K562 (cell line): ENCODE results near the gene MT2A. TPM values are rescaled to one million over a fixed set of nuclear protein-coding genes. Genes with fewer than 3 reads are reported as not detected.
A peak's percentile ranks its signal among the peaks of the same experiment; 100 is the strongest.

Experiments used
- ARNT ChIP-seq, 2 experiments: fragments of 450-650 bp; IDR thresholded peaks; 2 replicates each; pipeline ENCODE4 v1.6.1; 2016; ENCODE audit warnings: mild to moderate bottlenecking in 1 of 2
- E2F1 ChIP-seq: sonication (generic); formaldehyde crosslinking; IDR thresholded peaks from 2 replicates; pipeline ENCODE4 v1.8.1; 2023; ENCODE audit warnings: mild to moderate bottlenecking, missing genetic modification reagents, moderate library complexity
- ETV1 ChIP-seq: fragments of 450-650 bp; conservative IDR thresholded peaks from 2 replicates; pipeline ENCODE4 v1.6.1; 2016; ENCODE audit warnings: missing genetic modification characterization, control low read depth, low read depth, missing compliant biosample characterization
- JUND ChIP-seq, 2 experiments: IDR thresholded peaks; 2 replicates in 1 of 2; 3 replicates in 1 of 2; pipeline ENCODE4 v1.6.1; 2011; ENCODE audit warnings: borderline replicate concordance in 2 of 2, low read depth in 2 of 2, low read length in 2 of 2, improper control_type of control experiment in 1 of 2, missing biosample characterization in 1 of 2, missing genetic modification characterization in 1 of 2, missing genetic modification reagents in 1 of 2
- KLF13 ChIP-seq: fragments of 450-650 bp; IDR thresholded peaks from 2 replicates; pipeline ENCODE4 v1.6.1; 2016; ENCODE audit warnings: missing genetic modification characterization, low read depth, mild to moderate bottlenecking, missing compliant biosample characterization, moderate library complexity, borderline replicate concordance
- MYC ChIP-seq, 2 experiments: fragments of 250-450 bp in 1 of 2; sonication (Bioruptor Pico) in 1 of 2; IDR thresholded peaks; 2 replicates each; pipeline versions ENCODE4 v1.5.1 to v1.6.1; 2012 to 2021; ENCODE audit warnings: low read depth in 2 of 2, borderline replicate concordance in 1 of 2, improper control_type of control experiment in 1 of 2, low read length in 1 of 2, mild to moderate bottlenecking in 1 of 2, moderate library complexity in 1 of 2
- NEUROD1 ChIP-seq: fragments of 150-350 bp; IDR thresholded peaks from 2 replicates; pipeline ENCODE4 v1.6.1; 2014; ENCODE audit warnings: borderline replicate concordance, low read length, low read depth; ENCODE audit not compliant: partially characterized antibody
- SIN3A ChIP-seq, 2 experiments: fragments of 150-350 bp in 1 of 2; IDR thresholded peaks; 2 replicates each; pipeline ENCODE4 v1.6.1; 2011 to 2016; ENCODE audit warnings: borderline replicate concordance in 2 of 2, low read depth in 2 of 2, low read length in 2 of 2, mild to moderate bottlenecking in 2 of 2, moderate library complexity in 2 of 2; ENCODE audit not compliant: control insufficient read depth in 1 of 2
- SMARCA4 ChIP-seq: fragments of 450-650 bp; IDR thresholded peaks from 2 replicates; pipeline ENCODE4 v1.6.1; 2016
- STAT5B ChIP-seq: fragments of 250-450 bp; sonication (Bioruptor Pico); IDR thresholded peaks from 2 replicates; pipeline ENCODE4 v1.8.0; 2021; ENCODE audit warnings: mild to moderate bottlenecking, inconsistent platforms
- TAF7 ChIP-seq: fragments of 450-650 bp; IDR thresholded peaks from 2 replicates; pipeline ENCODE4 v1.6.1; 2016; ENCODE audit warnings: missing genetic modification characterization, missing compliant biosample characterization
- TFAP4 ChIP-seq: sonication (generic); formaldehyde crosslinking; IDR thresholded peaks from 2 replicates; pipeline ENCODE4 v1.8.0; 2022; ENCODE audit warnings: missing genetic modification reagents, mild to moderate bottlenecking, moderate library complexity, borderline replicate concordance
- YY1 ChIP-seq, 3 experiments: IDR thresholded peaks; 2 replicates each; pipeline ENCODE4 v1.6.1; 2011; ENCODE audit warnings: low read length in 2 of 3, mild to moderate bottlenecking in 2 of 3, moderate library complexity in 2 of 3, borderline replicate concordance in 1 of 3, control low read depth in 1 of 3, low read depth in 1 of 3; ENCODE audit not compliant: insufficient read depth in 3 of 3, insufficient replicate concordance in 2 of 3, control insufficient read depth in 1 of 3, insufficient read length in 1 of 3; ENCODE audit errors: extremely low read depth in 1 of 3
- ZBTB49 ChIP-seq: sonication (generic); formaldehyde crosslinking; IDR thresholded peaks from 2 replicates; pipeline ENCODE4 v1.8.0; 2022; ENCODE audit warnings: missing genetic modification reagents, mild to moderate bottlenecking, borderline replicate concordance
- polyA plus RNA-seq, 8 experiments: library from polyadenylated mRNA; depleted of rRNA in 4 of 8; stranded (reverse) in 5 of 8; unstranded in 3 of 8; fragments of >200 nt; fragmentation: Nextera tagmentation in 2 of 8; fragmentation: Illumina TruSeq in 1 of 8; extraction: Ambion mirVana in 2 of 8; extraction: Trizol in 1 of 8; gene quantifications; 2 replicates each; pipeline versions ENCODE4 v1.2.1 to v1.2.3, GENCODE V29; 2011 to 2014; ENCODE audit warnings: inconsistent platforms in 1 of 8, missing spikeins in 1 of 8
- total RNA-seq, 7 experiments: library from RNA; depleted of rRNA in 6 of 7; stranded (reverse); fragments of >200 nt in 6 of 7; fragmentation: Illumina TruSeq in 2 of 7; extraction: Trizol in 2 of 7; gene quantifications; 2 replicates each; pipeline versions ENCODE4 v1.2.1 to v1.2.3, GENCODE V29; 2011 to 2021; ENCODE audit warnings: low replicate concordance in 1 of 7

Gene MT2A
- total and polyA plus RNA-seq, 9 of the 15 experiments (the other 6 are each of a cell fraction or from before 2014, with no cell fraction given), result 2.0 to 16.9 (median 8.5) TPM

- 0 out of 2 replicates have a peak, but pooled peaks have one; percentile 18 for TF ChIP-seq SMARCA4
- no peak for TF ChIP-seq ARNT (IDR thresholded peaks at IDR 0.05)
- no peak for TF ChIP-seq E2F1 (CRISPR knock-in tag)
- TF ChIP-seq KLF13 (tag), result no peak
- TF ChIP-seq TAF7, result no peak
- TF ChIP-seq TFAP4 (CRISPR knock-in tag), result peak; percentile 44; the same call in 1 of the 2 replicates
- 0 out of 4 replicates have a peak, but pooled peaks of 1 of the 2 experiments have one; percentile 19 for TF ChIP-seq SIN3A (IDR thresholded peaks at IDR 0.05; ENCODE audit: borderline replicate concordance in 2 of 2, control insufficient read depth in 1 of 2, low read depth in 2 of 2, low read length in 2 of 2)
- TF ChIP-seq MYC (IDR thresholded peaks at IDR 0.05; ENCODE audit: low read depth, low read length), result peak; percentile 25; the same call in 1 of the 2 replicates
- TF ChIP-seq MYC (CRISPR knock-in tag; IDR thresholded peaks at IDR 0.05; ENCODE audit: borderline replicate concordance, low read depth), result no peak
- no peak for TF ChIP-seq NEUROD1
- peak; percentile 4; the same call in 1 of the 2 replicates for TF ChIP-seq JUND (IDR thresholded peaks at IDR 0.05; ENCODE audit: borderline replicate concordance, low read depth, low read length)
- no peak for TF ChIP-seq JUND (tag; IDR thresholded peaks at IDR 0.05; ENCODE audit: borderline replicate concordance, low read depth, low read length)
- peak; percentile 53 for TF ChIP-seq ETV1
- TF ChIP-seq STAT5B (CRISPR knock-in tag), result no peak
- TF ChIP-seq ZBTB49 (CRISPR knock-in tag), result no peak
- TF ChIP-seq YY1 (IDR thresholded peaks at IDR 0.05; ENCODE audit: borderline replicate concordance in 1 of 3, control insufficient read depth in 1 of 3, extremely low read depth in 1 of 3, insufficient read depth in 3 of 3, insufficient read length in 1 of 3, insufficient replicate concordance in 2 of 3, low read depth in 1 of 3, low read length in 2 of 3), result no peak
Measured at GRCh38 chr16:56609463-56609921, 1.1 kb downstream of the MT2A start (continued).
